Osteocyte (in vitro differentiated cells): ENCODE measurements around the gene VAV3. TPM values are rescaled to one million over a fixed set of nuclear protein-coding genes. Genes with fewer than 3 reads are reported as not detected.

Experiments
- DNase-seq: peaks from one replicate; pipeline ENCODE4 v3.0.0; 2021; ENCODE audit warnings: mixed read lengths; ENCODE audit not compliant: unreplicated experiment; ENCODE audit errors: extremely low spot score
- H3K27ac Mint-ChIP-seq: one replicate; pipeline ENCODE4 v1.8.0; 2021; ENCODE audit warnings: mild to moderate bottlenecking, mixed read lengths; ENCODE audit not compliant: unreplicated experiment
- H3K27me3 Mint-ChIP-seq: one replicate; pipeline ENCODE4 v1.8.0; 2021; ENCODE audit warnings: mixed read lengths; ENCODE audit not compliant: unreplicated experiment
- H3K36me3 Mint-ChIP-seq: one replicate; pipeline ENCODE4 v1.8.0; 2021; ENCODE audit warnings: mixed read lengths; ENCODE audit not compliant: unreplicated experiment
- H3K4me1 Mint-ChIP-seq: one replicate; pipeline ENCODE4 v1.8.0; 2021; ENCODE audit warnings: mixed read lengths; ENCODE audit not compliant: unreplicated experiment
- H3K4me3 Mint-ChIP-seq: one replicate; pipeline ENCODE4 v1.8.0; 2021; ENCODE audit warnings: mild to moderate bottlenecking, moderate library complexity, mixed read lengths; ENCODE audit not compliant: unreplicated experiment
- H3K9me3 Mint-ChIP-seq: one replicate; pipeline ENCODE4 v1.8.0; 2021; ENCODE audit warnings: mixed read lengths; ENCODE audit not compliant: unreplicated experiment
- total RNA-seq: library from RNA; stranded (reverse); gene quantifications from 2 replicates; pipeline ENCODE4 v1.2.1, GENCODE V29; 2021
- TF ChIP-seq, protein P1 (sequence below): fragments of 200-600 bp; sonication (generic); IDR thresholded peaks from 2 replicates; pipeline ENCODE4 v1.5.0; 2021; ENCODE audit warnings: antibody characterized with exemption, mild to moderate bottlenecking, moderate library complexity

VAV3 gene
- total RNA-seq, 1 donor from 2014 or later: not detected

DNA sequence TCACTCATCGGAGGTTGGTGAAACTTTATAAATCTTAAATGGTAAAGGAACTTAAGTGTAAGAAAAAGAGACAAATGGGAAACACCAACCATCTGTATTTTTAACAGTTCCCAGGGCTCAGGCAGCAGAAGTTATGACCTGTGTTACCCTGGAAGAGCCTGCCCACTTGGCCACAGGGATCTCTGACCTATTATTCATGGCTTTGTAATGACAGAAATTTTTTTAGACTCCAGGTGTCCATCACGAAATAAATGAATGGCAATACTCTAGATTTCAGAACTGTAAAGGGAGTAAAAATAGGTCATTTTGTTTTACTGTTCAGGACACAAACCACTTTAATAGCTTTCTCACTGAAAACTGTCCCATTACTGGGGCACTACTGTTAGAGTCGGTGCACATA, 389.8 kb downstream of the VAV3 start:
- TF ChIP-seq, protein P1, sequence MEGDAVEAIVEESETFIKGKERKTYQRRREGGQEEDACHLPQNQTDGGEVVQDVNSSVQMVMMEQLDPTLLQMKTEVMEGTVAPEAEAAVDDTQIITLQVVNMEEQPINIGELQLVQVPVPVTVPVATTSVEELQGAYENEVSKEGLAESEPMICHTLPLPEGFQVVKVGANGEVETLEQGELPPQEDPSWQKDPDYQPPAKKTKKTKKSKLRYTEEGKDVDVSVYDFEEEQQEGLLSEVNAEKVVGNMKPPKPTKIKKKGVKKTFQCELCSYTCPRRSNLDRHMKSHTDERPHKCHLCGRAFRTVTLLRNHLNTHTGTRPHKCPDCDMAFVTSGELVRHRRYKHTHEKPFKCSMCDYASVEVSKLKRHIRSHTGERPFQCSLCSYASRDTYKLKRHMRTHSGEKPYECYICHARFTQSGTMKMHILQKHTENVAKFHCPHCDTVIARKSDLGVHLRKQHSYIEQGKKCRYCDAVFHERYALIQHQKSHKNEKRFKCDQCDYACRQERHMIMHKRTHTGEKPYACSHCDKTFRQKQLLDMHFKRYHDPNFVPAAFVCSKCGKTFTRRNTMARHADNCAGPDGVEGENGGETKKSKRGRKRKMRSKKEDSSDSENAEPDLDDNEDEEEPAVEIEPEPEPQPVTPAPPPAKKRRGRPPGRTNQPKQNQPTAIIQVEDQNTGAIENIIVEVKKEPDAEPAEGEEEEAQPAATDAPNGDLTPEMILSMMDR: no peak
- H3K4me3 Mint-ChIP-seq: no peak overlapping the region
- no peak overlapping the region for H3K27ac Mint-ChIP-seq
- H3K27me3 Mint-ChIP-seq: no peaks in the 10 kb centered on the region
- H3K4me1 Mint-ChIP-seq: no peaks in the 10 kb centered on the region
- H3K9me3 Mint-ChIP-seq: no peaks in the 10 kb centered on the region
- DNase-seq: no peak
- H3K36me3 Mint-ChIP-seq: no peaks in the 10 kb centered on the region

DNA sequence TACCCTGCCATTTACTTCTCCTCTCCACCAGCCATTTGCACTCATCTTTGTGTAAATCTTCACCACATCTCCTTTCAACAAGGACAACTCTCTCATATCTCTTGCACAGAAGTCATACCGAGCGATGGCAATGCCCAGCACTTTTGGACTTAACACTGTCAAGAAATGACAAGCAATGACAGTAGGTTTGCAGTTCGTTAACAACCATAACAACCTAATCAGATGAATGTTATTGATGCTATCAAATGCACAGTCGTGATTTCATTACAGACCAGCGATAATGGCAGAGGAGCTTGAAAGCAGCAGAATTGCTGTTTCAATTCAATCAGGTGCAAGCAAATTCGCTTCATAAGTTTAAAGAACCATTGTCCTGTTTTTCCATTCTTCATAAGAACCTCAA, 390.9 kb downstream of the VAV3 start:
- no peak for DNase-seq
- no peaks in the 10 kb centered on the region for H3K36me3 Mint-ChIP-seq
- TF ChIP-seq, protein P1: no peak
- H3K27me3 Mint-ChIP-seq: no peaks in the 10 kb centered on the region
- no peaks in the 10 kb centered on the region for H3K4me1 Mint-ChIP-seq
- H3K27ac Mint-ChIP-seq: no peak overlapping the region
- peaks cover 4% of the 10 kb centered on the region for H3K9me3 Mint-ChIP-seq
- no peak overlapping the region for H3K4me3 Mint-ChIP-seq

GRCh38 chr1:107572674-107573211, 392.2 kb downstream of the VAV3 start:
- Mint-ChIP-seq H3K4me3 (no peak overlapping the region), H3K36me3 (no peaks in the 10 kb centered on the region), H3K9me3 (peaks cover 5% of the 10 kb centered on the region), H3K4me1 (no peaks in the 10 kb centered on the region), H3K27ac (no peak overlapping the region), H3K27me3 (no peaks in the 10 kb centered on the region)
- DNase-seq: no peak
- TF ChIP-seq, protein P1: no peak

GRCh38 chr1:107570768-107571167, 394.2 kb downstream of the VAV3 start:
- no peak for DNase-seq
- Mint-ChIP-seq H3K4me3 (no peak overlapping the region), H3K9me3 (peaks cover 5% of the 10 kb centered on the region), H3K4me1 (no peaks in the 10 kb centered on the region), H3K36me3 (no peaks in the 10 kb centered on the region), H3K27ac (no peak overlapping the region), H3K27me3 (no peaks in the 10 kb centered on the region)
- TF ChIP-seq, protein P1: no peak

- TF ChIP-seq, protein P1: no peak
- no peaks in the 10 kb centered on the region for H3K27me3 Mint-ChIP-seq
- H3K9me3 Mint-ChIP-seq: no peaks in the 10 kb centered on the region
- H3K36me3 Mint-ChIP-seq: no peaks in the 10 kb centered on the region
- no peaks in the 10 kb centered on the region for H3K4me1 Mint-ChIP-seq
- H3K27ac Mint-ChIP-seq: no peak overlapping the region
- H3K4me3 Mint-ChIP-seq: no peak overlapping the region
- no peak for DNase-seq
These were observed 401.5 kb downstream of the VAV3 start for GRCh38 chr1:107563441-107563840.
